Measurements from ENCODE around the gene GFAP. TPM values are rescaled to one million over a fixed set of nuclear protein-coding genes. Genes with fewer than 3 reads are reported as not detected.

GFAP gene
- polyA plus RNA-seq, 1 donor = 0.38 TPM

DNA sequence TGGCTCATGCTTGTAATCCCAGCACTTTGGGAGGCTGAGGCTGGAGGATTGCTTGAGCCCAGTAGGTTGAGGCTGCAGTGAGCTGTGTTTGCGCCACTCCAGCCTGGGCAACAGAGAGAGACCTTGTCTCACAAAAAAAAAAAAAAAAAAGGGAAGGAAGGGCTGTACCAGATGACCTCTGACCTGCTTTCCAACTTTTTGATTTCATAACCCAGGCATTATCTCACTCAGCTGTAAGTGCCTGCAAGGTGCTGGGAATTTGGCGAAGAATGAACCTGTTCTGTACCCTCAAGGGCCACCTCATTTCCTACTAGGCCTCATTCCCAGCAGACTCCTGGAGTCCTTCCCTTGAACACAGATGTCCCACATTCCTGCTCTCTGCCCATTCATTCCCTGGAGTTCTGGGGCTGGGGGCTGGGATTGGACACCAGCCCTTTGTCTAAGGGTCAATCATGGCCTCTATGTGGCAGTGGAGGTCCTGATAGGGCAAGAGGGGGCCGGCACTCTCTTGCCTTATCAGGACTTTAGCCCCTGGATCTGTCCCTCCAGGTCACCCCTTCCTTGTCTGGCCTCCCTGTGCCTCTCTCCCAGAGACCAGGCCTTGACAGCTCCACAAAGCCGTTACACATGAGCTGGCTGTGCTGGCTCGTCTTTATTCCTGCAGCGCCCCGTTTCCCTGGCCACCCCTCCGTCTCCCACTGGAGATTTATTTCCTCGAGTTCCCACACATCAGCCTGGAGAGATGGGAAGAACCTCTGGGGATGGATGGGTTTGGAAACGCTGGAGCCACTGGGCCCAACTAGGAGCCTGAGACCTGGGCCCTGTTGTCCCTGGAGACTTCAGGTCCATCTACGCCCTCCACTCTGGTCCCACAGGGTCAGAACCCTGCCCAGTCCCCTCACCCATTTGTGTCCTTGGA lies 821 bp upstream of the GFAP start:
- no peak for DNase-seq (ENCODE audit: low read depth)

GRCh38 chr17:44914698-44915271 lies 515 bp downstream of the GFAP start:
- no peak for DNase-seq (ENCODE audit: low read depth)

DNA sequence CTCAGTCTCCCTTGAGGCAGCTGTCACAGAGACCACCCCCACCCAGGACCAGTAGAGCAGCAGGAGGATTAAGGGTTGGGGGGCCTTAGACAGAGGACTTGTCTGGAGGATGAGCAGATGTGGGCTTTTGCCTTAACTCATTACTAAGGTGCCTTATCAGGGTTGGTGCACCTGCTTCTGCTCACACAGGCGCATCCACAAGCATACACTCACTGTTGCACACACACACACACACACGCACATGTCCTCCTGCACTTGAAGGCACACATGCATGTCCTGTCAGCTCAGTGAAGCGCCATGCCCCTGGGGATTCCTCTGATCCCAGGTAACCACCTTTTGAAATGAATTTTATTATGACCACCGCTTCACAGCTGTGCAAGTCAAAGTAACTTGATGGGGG lies 1.2 kb downstream of the GFAP start:
- no peak for DNase-seq (ENCODE audit: low read depth)

DNA sequence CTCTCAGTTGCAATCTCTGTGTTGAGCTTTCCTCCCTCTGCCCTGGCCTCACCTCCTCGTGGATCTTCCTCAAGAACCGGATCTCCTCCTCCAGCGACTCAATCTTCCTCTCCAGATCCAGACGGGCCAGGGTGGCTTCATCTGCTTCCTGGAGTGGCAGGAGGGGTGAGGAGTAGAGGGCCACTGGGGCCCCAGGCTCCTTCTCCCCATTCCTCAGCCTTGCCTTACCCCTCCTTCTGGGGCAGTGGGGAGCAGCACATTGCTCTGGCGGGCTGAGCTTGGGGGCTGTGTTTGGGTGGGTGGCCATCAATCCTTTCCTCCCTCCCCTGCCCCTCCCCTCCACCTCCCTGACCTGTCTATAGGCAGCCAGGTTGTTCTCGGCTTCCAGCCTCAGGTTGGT lies 1.6 kb downstream of the GFAP start:
- DNase-seq (ENCODE audit: low read depth) = no peak

- DNase-seq (ENCODE audit: low read depth) = no peak
Observed at GRCh38 chr17:44912763-44913544, 2.3 kb downstream of the GFAP start.

GRCh38 chr17:44911133-44912001 lies 3.9 kb downstream of the GFAP start:
- DNase-seq (ENCODE audit: low read depth) = no peak

DNA sequence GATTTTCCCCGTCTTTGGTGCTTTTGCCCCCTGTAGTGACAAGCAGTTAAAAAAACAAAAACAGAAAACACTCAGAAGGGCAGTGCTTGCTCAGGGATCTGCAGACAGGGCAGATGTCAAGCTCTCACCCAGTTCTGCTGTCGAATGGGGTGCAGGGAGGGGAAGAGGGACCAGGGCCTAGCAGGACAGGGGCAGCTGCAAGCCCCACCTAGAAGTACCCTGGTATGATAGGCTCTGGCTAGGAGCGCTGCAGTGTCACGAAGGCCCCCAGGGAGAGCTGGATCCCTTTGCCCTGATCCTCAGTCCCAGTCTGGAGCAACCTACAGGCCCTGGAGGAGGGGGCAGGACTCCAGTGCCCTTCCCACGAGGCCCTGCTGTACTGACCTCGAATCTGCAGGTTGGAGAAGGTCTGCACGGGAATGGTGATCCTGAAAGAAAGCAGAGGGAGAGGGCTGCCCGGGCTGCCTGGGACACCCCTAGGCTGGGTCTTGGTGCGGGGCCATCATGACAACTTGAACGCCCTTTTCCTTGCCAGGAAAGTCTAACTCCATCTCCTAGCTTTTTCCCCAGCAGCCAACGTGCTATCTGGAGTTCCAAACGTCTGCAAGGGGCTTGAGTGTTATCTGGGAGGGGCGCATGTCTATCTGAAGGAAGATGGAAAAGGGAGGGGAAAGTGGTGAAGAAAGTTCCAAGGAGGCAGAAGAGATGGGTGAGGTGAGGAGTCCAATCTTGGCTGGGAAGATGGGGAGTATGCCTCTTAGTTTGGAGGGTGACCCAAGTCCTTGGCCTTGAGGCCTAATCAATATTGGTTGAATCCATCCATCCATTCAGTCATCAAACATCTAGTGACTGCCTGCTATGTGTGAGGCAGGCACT lies 4.8 kb downstream of the GFAP start:
- DNase-seq (ENCODE audit: low read depth) = no peak

DNA sequence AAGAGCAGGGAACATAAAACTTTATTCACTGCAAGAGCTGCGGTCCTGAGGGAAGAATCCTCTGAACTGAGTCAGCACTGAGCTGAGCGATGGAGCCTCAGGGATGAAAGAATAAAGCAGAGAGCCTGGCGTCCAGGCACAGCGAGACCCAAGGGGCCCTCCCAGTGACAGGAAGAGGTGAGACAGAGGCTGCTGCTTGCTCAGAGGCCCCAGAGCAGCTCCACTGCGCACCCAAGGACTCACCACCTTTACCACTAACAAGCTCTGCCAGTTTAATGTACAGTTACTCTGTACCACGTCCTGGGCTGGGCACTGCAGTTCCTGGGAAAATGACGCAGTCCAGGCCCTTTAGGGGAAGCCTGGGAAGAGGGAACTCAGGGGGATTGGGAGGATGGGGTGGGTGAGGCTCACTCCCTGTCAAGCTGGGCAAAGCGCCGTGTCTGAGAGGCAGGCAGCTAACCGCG lies 5.6 kb downstream of the GFAP start:
- no peak for DNase-seq (ENCODE audit: low read depth)

DNA sequence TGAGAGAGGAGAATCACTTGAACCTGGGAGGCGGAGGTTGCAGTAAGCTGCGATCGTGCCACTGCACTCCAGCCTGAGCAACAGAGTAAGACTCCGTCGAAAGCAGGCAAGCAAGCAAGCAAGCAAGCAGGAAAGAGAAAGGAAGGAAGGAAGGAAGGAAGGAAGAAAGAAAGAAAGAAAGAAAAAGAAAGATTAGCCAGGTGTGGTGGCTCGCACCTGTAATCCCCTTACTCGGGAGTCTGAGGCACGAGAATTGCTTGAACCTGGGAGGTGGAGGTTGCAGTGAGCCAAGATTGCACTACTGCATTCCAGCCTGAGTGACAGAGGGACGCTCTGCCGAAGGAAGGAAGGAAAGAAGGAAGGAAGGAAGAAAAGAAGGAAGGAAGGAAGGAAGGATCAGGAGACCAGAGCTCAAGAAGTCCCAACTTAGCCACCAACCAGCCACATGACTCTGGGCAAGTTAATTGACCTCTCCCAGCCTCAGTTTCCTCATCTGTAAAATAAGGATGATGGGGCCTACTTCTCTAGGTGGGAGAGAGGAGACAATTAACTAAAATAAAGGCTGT lies 6.5 kb downstream of the GFAP start:
- no peak for DNase-seq (ENCODE audit: low read depth)

- no peak for DNase-seq (ENCODE audit: low read depth)
Observed at GRCh38 chr17:44907729-44908470, 7.4 kb downstream of the GFAP start.

GRCh38 chr17:44906763-44907728 lies 8.3 kb downstream of the GFAP start:
- DNase-seq (ENCODE audit: low read depth) = no peak

DNA sequence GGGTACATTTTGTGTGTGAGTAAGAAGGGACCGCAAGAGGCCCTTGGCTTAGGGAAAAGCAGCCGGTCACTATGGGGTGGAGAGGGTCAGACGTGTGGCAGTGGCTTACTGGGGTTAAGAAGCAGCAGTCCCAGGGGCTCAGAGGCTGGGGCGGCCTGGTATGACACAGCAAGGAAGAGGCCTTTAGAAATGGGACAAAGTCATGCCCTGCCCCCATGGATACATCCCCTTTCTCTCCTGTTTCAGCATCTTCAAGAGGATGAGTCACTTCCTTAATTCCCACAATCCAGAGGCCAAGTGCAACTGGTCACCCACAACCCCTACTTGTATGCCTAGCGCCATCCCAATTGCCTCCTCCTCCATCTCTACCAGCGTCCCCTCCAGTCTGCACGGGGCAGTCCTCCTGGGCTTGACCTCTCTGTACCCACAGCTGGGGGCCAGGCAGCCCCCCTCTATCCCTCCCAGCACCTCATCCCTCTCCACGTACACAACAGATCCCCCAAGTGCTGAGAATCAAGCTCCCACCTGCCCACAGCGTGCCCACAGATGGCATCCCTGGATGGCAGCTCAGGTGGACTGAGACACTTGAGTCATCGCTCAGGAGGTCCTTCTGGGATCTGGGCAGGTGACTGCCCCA lies 9.2 kb downstream of the GFAP start:
- DNase-seq (ENCODE audit: low read depth) = no peak

- no peak for DNase-seq (ENCODE audit: low read depth)
Observed at GRCh38 chr17:44905006-44906000, 10.0 kb downstream of the GFAP start.

DNA sequence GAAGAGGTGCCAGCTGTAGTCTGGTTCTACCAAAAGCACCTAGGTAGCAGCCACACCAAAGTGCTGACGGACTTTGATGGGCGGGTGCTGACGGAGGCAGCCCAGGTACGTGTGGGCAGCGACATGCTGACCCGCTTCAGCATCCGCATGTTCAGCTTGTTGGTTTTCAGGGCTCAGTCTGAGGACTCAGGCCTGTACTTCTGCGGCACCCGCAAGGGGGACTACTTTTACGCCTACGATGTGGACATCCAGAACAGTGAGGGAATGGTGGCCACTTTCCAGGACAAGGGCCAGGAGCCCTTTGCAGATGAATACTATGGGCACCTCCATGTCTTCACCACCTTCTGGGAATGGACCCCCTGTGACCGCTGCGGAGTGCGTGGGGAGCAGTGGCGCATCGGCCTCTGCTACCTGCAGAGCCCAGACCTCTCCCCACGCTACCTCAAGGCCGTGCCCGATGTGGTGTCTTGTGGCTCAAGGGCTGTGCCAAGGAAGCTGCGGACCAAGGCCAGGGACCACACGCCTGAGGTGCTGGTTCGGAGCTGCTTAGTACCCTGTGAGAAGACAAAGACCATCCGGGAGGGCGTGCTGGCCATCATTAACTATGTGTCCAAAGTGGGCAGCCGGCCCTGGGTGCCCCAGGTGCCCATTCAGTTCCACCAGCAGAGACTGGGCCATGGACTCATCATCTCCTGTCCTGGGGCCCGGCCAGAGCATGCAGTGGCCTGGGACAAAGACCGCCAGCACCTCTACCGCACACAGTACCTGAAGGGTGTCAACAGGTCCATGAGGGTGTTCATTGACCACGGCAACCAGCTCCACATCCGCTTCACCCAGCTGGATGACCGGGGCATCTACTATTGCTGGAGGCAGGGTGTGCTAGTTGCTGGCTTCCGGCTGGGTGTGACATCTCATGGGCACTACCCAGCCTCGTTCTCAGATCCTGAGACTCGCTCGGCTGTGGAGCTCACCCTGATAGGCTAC lies 11.0 kb downstream of the GFAP start:
- no peak for DNase-seq (ENCODE audit: low read depth)

DNA sequence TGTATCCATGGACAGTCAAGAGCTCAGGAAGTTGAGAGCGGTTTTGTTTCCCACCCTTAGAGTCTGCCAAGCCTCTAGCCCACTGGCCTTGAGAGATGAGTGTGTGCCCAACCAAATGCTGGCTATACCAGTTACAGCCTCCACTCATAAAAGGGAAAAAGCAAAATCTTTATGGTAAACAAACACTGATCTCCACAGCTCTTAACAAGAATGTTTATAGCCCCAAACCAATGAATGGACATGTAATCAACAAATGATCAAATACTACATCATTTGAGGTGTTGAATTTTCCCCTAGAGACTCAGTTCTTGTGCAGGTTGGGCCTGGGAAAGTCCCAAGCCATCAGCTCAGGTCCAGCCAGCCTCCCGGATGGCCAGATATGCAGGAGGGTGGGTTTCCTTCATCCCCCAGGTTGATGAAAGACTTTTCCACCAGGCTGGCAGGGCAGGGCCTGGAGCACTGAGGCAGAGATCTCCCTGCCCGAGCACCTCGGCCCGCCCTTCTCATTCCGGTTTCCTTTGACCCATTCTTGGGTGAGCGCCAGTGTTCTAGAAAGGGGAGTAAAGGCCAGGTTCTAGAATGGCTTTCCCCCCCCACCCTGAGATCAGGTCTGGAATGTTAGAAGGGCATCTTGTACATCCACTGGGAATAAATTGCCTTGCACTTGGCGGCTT lies 12.2 kb downstream of the GFAP start:
- no peak for DNase-seq (ENCODE audit: low read depth)
